D341Med (cell line): ENCODE results near the gene CASP9.
"Not testable (repeated sequence)": the region's sequence is repeated elsewhere in the genome, so short reads cannot be mapped to it uniquely, and the experiment has no call there.

Source experiments
- DNase-seq: peaks from one replicate; pipeline ENCODE4 v3.0.0; 2012; ENCODE audit warnings: low spot score

The CASP9 gene

GRCh38 chr1:15500184-15501178, 23.5 kb downstream of the CASP9 start:
- DNase-seq: no peak

- DNase-seq: no peak
Measured at GRCh38 chr1:15493869-15494390, 30.1 kb downstream of the CASP9 start.

- DNase-seq: no peak
Measured at GRCh38 chr1:15492596-15492995, 31.4 kb downstream of the CASP9 start.

GRCh38 chr1:15491010-15491409, 33.0 kb downstream of the CASP9 start:
- not testable (repeated sequence) for DNase-seq

- DNase-seq: no peak
Measured at GRCh38 chr1:15489052-15489736, 34.8 kb downstream of the CASP9 start.

- DNase-seq: no peak
Measured at GRCh38 chr1:15488371-15488770, 35.6 kb downstream of the CASP9 start.

GRCh38 chr1:15486844-15487610, 37.0 kb downstream of the CASP9 start:
- DNase-seq: not testable (repeated sequence)

- DNase-seq: no peak
Measured at GRCh38 chr1:15485636-15486035, 38.4 kb downstream of the CASP9 start.

- not testable (repeated sequence) for DNase-seq
Measured at GRCh38 chr1:15484443-15484842, 39.6 kb downstream of the CASP9 start.

- no peak for DNase-seq
Measured at GRCh38 chr1:15483971-15484370, 40.0 kb downstream of the CASP9 start.

- DNase-seq: not testable (repeated sequence)
Measured at GRCh38 chr1:15482983-15483543, 41.0 kb downstream of the CASP9 start.

GRCh38 chr1:15482455-15482854, 41.6 kb downstream of the CASP9 start:
- not testable (repeated sequence) for DNase-seq

GRCh38 chr1:15479654-15480347, 44.2 kb downstream of the CASP9 start:
- no peak for DNase-seq

- DNase-seq: no peak
Measured at GRCh38 chr1:15477646-15478212, 46.3 kb downstream of the CASP9 start.

- no peak for DNase-seq
Measured at GRCh38 chr1:15476927-15477326, 47.1 kb downstream of the CASP9 start.

- no peak for DNase-seq
Measured at GRCh38 chr1:15475752-15476314, 48.2 kb downstream of the CASP9 start, which contains the start of gene CELA2B. CELA2B (plus strand) TSS chr1:15476104; CDS start chr1:15476126, 22 bp downstream.

- no peak for DNase-seq
Measured at GRCh38 chr1:15472587-15472986, 51.4 kb downstream of the CASP9 start.

- DNase-seq: not testable (repeated sequence)
Measured at GRCh38 chr1:15471723-15472122, 52.3 kb downstream of the CASP9 start.

GRCh38 chr1:15471067-15471466, 52.9 kb downstream of the CASP9 start:
- DNase-seq: not testable (repeated sequence)

- not testable (repeated sequence) for DNase-seq
Measured at GRCh38 chr1:15469821-15470448, 54.1 kb downstream of the CASP9 start.
